Hepatocyte (in vitro differentiated cells): ENCODE measurements around the gene GOLGA3. TPM values are rescaled to one million over a fixed set of nuclear protein-coding genes. Genes with fewer than 3 reads are reported as not detected.

Experiments used
- DNase-seq: peaks from one replicate; pipeline ENCODE4 v3.0.0-alpha.2; 2016; ENCODE audit warnings: low spot score
- H2AFZ ChIP-seq: fragments of 200-600 bp; sonication (generic); 2 replicates; pipeline ENCODE4 v1.6.0; 2016; ENCODE audit warnings: antibody characterized with exemption, mild to moderate bottlenecking
- H3K27ac ChIP-seq: fragments of 200-600 bp; sonication (generic); 2 replicates; pipeline ENCODE4 v1.5.1; 2016; ENCODE audit warnings: mild to moderate bottlenecking
- H3K27me3 ChIP-seq: fragments of 200-600 bp; sonication (generic); 2 replicates; pipeline ENCODE4 v1.6.1; 2016
- H3K36me3 ChIP-seq: fragments of 200-600 bp; sonication (generic); replicated peaks from 2 replicates; pipeline ENCODE4 v1.5.1; 2016; ENCODE audit warnings: low read depth; ENCODE audit not compliant: insufficient read depth
- H3K4me1 ChIP-seq: fragments of 200-600 bp; sonication (generic); 2 replicates; pipeline ENCODE4 v1.5.1; 2016; ENCODE audit warnings: mild to moderate bottlenecking, moderate library complexity; ENCODE audit not compliant: insufficient read depth
- H3K4me2 ChIP-seq: fragments of 200-600 bp; sonication (generic); 2 replicates; pipeline ENCODE4 v1.6.0; 2016
- H3K4me3 ChIP-seq: fragments of 200-600 bp; sonication (generic); 2 replicates; pipeline ENCODE4 v1.5.1; 2016; ENCODE audit warnings: mild to moderate bottlenecking
- H3K79me2 ChIP-seq: fragments of 200-600 bp; sonication (generic); 2 replicates; pipeline ENCODE4 v1.6.0; 2017; ENCODE audit warnings: mild to moderate bottlenecking
- H3K9me2 ChIP-seq: fragments of 200-600 bp; sonication (generic); replicated peaks from 2 replicates; pipeline ENCODE4 v1.6.0; 2017; ENCODE audit warnings: mild to moderate bottlenecking; ENCODE audit not compliant: insufficient read depth
- H3K9me3 ChIP-seq: fragments of 200-600 bp; sonication (generic); 2 replicates; pipeline ENCODE4 v1.5.1; 2016; ENCODE audit warnings: low read depth, mild to moderate bottlenecking
- H4K20me1 ChIP-seq: fragments of 200-600 bp; sonication (generic); 2 replicates; pipeline ENCODE4 v1.6.0; 2016; ENCODE audit warnings: mild to moderate bottlenecking; ENCODE audit not compliant: insufficient read depth, poor library complexity, severe bottlenecking
- CTCF ChIP-seq: fragments of 200-600 bp; sonication (generic); IDR thresholded peaks from 2 replicates; pipeline ENCODE4 v1.5.1; 2016; ENCODE audit warnings: antibody characterized with exemption, mild to moderate bottlenecking; ENCODE audit not compliant: poor library complexity
- EZH2 ChIP-seq: fragments of 200-600 bp; sonication (generic); IDR thresholded peaks from 2 replicates; pipeline ENCODE4 v1.6.1; 2016; ENCODE audit warnings: antibody characterized with exemption, mild to moderate bottlenecking, borderline replicate concordance
- EZH2phosphoT487 ChIP-seq: fragments of 200-600 bp; sonication (generic); IDR thresholded peaks from one replicate; pipeline ENCODE4 v1.6.1; 2018; ENCODE audit warnings: antibody characterized with exemption, mild to moderate bottlenecking, low read depth, moderate library complexity; ENCODE audit not compliant: unreplicated experiment, severe bottlenecking
- WGBS: methylation state at CpG from one replicate; pipeline ENCODE4 v1.1.6; 2016; ENCODE audit warnings: low lambda C conversion rate; ENCODE audit errors: missing lambda C conversion rate; 5-methylcytosine and 5-hydroxymethylcytosine counted together
- polyA plus RNA-seq: library from polyadenylated mRNA; unstranded; fragments of >200 nt; fragmentation: Nextera tagmentation; extraction: Ambion mirVana; gene quantifications from 2 replicates; pipeline ENCODE4 v1.2.1, GENCODE V29; 2016
- small RNA-seq: library from RNA; depleted of rRNA; stranded (forward); fragments of <200 nt; gene quantifications from one replicate; pipeline ENCODE3, GENCODE V24; 2014
- total RNA-seq: library from RNA; depleted of rRNA; stranded (reverse); fragments of >200 nt; gene quantifications from 2 replicates; pipeline ENCODE4 v1.2.3, GENCODE V29; 2014

Gene GOLGA3
- total and polyA plus RNA-seq, 2 experiments from 2014 or later, result 26.2 to 67.6 TPM

GRCh38 chr12:132719954-132720324 lies 108.7 kb downstream of the GOLGA3 start:
- H3K4me1 ChIP-seq, result no peaks in the 10 kb centered on the region
- H3K9me3 ChIP-seq, result no peaks in the 10 kb centered on the region
- WGBS, result 95% methylated on average over 12 of the region's 12 CpGs
- H4K20me1 ChIP-seq, result no peaks in the 10 kb centered on the region
- TF ChIP-seq EZH2phosphoT487 (no peak), EZH2 (no peak)
- peaks cover 3% of the 10 kb centered on the region for H3K79me2 ChIP-seq
- no peak overlapping the region for H3K4me3 ChIP-seq
- H3K9me2 ChIP-seq, result no peaks in the 10 kb centered on the region
- no peaks in the 10 kb centered on the region for H3K27me3 ChIP-seq
- no peak overlapping the region for H3K27ac ChIP-seq
- DNase-seq, result no peak
- H2AFZ ChIP-seq, result no peak overlapping the region
- H3K4me2 ChIP-seq, result no peak overlapping the region
- no peaks in the 10 kb centered on the region for H3K36me3 ChIP-seq

- TF ChIP-seq EZH2 (no peak), EZH2phosphoT487 (no peak), CTCF (no peak)
- peaks cover 4% of the 10 kb centered on the region for H3K79me2 ChIP-seq
- no peaks in the 10 kb centered on the region for H3K9me2 ChIP-seq
- no peaks in the 10 kb centered on the region for H4K20me1 ChIP-seq
- H2AFZ ChIP-seq, result no peak overlapping the region
- no peak overlapping the region for H3K4me3 ChIP-seq
- H3K4me1 ChIP-seq, result no peaks in the 10 kb centered on the region
- H3K27ac ChIP-seq, result no peak overlapping the region
- 95% methylated on average over 31 of the region's 31 CpGs for WGBS
- H3K36me3 ChIP-seq, result no peaks in the 10 kb centered on the region
- no peaks in the 10 kb centered on the region for H3K27me3 ChIP-seq
- no peak for DNase-seq
- no peaks in the 10 kb centered on the region for H3K9me3 ChIP-seq
- no peak overlapping the region for H3K4me2 ChIP-seq
Measured at GRCh38 chr12:132719141-132719953, 109.3 kb downstream of the GOLGA3 start.

Small RNA genes within 50 kb of the gene (small RNA-seq; reads per million reads assigned to genes)
- gene RNA5SP379, result not detected

Other genes starting within 250 kb of the GOLGA3 start
- gene LRCOL1, start 218.3 kb downstream of the GOLGA3 start, total RNA-seq, result not detected in 2 replicates
- 0.28 TPM in 1 of 2 replicates, not detected in the other for gene LRCOL1, start 218.3 kb downstream of the GOLGA3 start, polyA plus RNA-seq
- gene P2RX2, start 210.1 kb downstream of the GOLGA3 start, total RNA-seq, result not detected in 2 replicates
- gene P2RX2, start 210.1 kb downstream of the GOLGA3 start, polyA plus RNA-seq, result not detected in 2 replicates
- 16.9 and 34.2 TPM in 2 replicates for gene POLE, start 141.5 kb downstream of the GOLGA3 start, total RNA-seq
- 26.6 and 44.6 TPM in 2 replicates for gene POLE, start 141.5 kb downstream of the GOLGA3 start, polyA plus RNA-seq
- 61.8 and 67.3 TPM in 2 replicates for gene PXMP2, start 141.3 kb downstream of the GOLGA3 start, total RNA-seq
- gene PXMP2, start 141.3 kb downstream of the GOLGA3 start, polyA plus RNA-seq, result 76.1 and 82.7 TPM in 2 replicates
- gene PGAM5, start 118.0 kb downstream of the GOLGA3 start, total RNA-seq, result 19.7 and 27.2 TPM in 2 replicates
- gene PGAM5, start 118.0 kb downstream of the GOLGA3 start, polyA plus RNA-seq, result 17.6 and 21.5 TPM in 2 replicates
- 54.4 and 70.3 TPM in 2 replicates for gene ANKLE2, start 67.0 kb downstream of the GOLGA3 start, total RNA-seq
- 45.3 and 52.5 TPM in 2 replicates for gene ANKLE2, start 67.0 kb downstream of the GOLGA3 start, polyA plus RNA-seq
- gene CHFR, start 58.7 kb upstream of the GOLGA3 start, total RNA-seq, result 33.4 and 37.6 TPM in 2 replicates
- gene CHFR, start 58.7 kb upstream of the GOLGA3 start, polyA plus RNA-seq, result 36.2 and 36.8 TPM in 2 replicates
- 10.5 and 10.9 TPM in 2 replicates for gene ZNF605, start 127.4 kb upstream of the GOLGA3 start, total RNA-seq
- gene ZNF605, start 127.4 kb upstream of the GOLGA3 start, polyA plus RNA-seq, result 2.8 and 3.5 TPM in 2 replicates
- gene ZNF26, start 157.5 kb upstream of the GOLGA3 start, total RNA-seq, result 11.9 and 15.2 TPM in 2 replicates
- 3.8 and 5.3 TPM in 2 replicates for gene ZNF26, start 157.5 kb upstream of the GOLGA3 start, polyA plus RNA-seq
- gene ZNF84, start 208.6 kb upstream of the GOLGA3 start, total RNA-seq, result 30.8 and 38.1 TPM in 2 replicates
- gene ZNF84, start 208.6 kb upstream of the GOLGA3 start, polyA plus RNA-seq, result 19.0 and 23.1 TPM in 2 replicates